ENCODE data around the gene GAD1. TPM values are rescaled to one million over a fixed set of nuclear protein-coding genes. Genes with fewer than 3 reads are reported as not detected.
A peak's percentile ranks its signal among the peaks of the same experiment; 100 is the strongest.

Gene GAD1
- total and polyA plus RNA-seq, 11 donors = 0.04 to 0.51 (median 0.35) TPM; not detected in 7

DNA sequence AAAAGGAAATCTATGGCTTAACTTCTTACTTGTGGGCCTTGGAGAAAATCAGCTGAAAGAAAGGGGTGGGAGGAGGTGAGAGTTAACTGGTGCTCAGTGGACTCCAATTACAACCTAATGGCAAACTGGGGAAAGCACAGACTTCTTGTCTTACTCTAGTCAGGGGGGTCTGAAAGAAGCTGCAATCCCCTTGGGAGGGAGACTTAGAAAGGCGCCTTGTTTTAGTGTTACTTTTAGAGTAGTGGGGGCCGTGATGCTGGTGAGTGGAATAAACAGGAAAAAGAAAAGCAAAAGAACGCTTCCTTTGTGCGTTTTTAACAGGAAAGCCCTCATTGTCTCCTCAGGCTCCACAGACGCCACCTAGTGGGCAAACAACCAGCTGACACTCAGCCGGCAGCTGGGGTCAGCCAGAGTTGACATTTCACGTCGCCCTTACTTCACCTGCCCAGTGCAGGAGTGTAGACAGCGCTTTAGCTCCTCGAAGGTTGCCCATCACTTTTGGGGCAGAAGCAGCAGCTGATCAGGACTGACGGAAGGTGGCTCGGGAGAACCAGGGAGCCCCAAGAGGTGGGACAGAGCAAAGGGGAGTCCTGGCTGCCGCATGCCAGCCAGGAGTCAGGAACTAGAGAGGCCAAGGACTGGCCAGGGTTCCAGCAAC lies 56.5 kb downstream of the GAD1 start:
- TF ChIP-seq, protein P1, sequence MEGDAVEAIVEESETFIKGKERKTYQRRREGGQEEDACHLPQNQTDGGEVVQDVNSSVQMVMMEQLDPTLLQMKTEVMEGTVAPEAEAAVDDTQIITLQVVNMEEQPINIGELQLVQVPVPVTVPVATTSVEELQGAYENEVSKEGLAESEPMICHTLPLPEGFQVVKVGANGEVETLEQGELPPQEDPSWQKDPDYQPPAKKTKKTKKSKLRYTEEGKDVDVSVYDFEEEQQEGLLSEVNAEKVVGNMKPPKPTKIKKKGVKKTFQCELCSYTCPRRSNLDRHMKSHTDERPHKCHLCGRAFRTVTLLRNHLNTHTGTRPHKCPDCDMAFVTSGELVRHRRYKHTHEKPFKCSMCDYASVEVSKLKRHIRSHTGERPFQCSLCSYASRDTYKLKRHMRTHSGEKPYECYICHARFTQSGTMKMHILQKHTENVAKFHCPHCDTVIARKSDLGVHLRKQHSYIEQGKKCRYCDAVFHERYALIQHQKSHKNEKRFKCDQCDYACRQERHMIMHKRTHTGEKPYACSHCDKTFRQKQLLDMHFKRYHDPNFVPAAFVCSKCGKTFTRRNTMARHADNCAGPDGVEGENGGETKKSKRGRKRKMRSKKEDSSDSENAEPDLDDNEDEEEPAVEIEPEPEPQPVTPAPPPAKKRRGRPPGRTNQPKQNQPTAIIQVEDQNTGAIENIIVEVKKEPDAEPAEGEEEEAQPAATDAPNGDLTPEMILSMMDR (IDR thresholded peaks at IDR 0.05) = peak; percentile 75 to 92 (median 85)
- no peak for TF ChIP-seq POLR2A (IDR thresholded peaks at IDR 0.05)
- peaks cover 0 to 8% (median 0%) of the 10 kb centered on the region in 9 donors for H3K27me3 ChIP-seq
- DNase-seq = peak; percentile 50 to 76 (median 59)
- peaks cover 0 to 8% (median 3%) of the 10 kb centered on the region in 12 donors for H3K4me1 ChIP-seq
- no peak overlapping the region for H3K27ac ChIP-seq
- ATAC-seq = peak; percentile 64 to 90 (median 85)
- intact Hi-C loops (cut with DNase I) = loop anchor here in 1 of 10 donors (5.0 kb wide), 1 partner anchor 636 kb away; no protein-coding TSS in a partner anchor
- peak overlapping the region in 5 of 12 donors; percentile 33 to 41 (median 40) for H3K4me3 ChIP-seq
- WGBS, 4 donors = 16 to 26% (median 18%) methylated on average over 12 to 13 of the region's 13 CpGs
- H3K36me3 ChIP-seq = no peaks in the 10 kb centered on the region
- H3K9me3 ChIP-seq = no peaks in the 10 kb centered on the region

DNA sequence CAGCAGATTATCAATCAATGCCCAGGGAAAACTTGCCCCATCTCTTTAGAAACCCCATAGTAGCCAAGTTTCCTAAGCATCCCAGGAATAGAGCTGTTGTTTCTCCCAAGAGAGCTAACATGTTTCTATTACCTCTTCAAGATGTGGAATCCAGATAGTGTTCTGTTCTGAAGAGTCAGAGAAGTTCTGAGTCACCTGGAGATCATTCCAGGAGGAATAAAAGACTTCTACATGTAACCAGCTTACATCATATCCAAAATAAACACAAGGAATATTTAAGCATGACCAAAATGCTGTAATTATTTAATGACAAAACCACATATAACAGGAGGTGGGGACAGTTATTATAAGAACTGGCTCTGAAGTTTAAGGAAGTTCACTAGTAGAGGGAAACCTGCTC lies 61.4 kb downstream of the GAD1 start:
- Histone ChIP-seq H3K36me3 (no peaks in the 10 kb centered on the region), H3K27me3 (no peaks in the 10 kb centered on the region), H3K27ac (no peak overlapping the region), H3K9me3 (no peaks in the 10 kb centered on the region), H3K4me3 (no peak overlapping the region), H3K4me1 (peaks cover 0 to 5% (median 3%) of the 10 kb centered on the region in 12 donors)
- intact Hi-C loops (cut with DNase I) = no loop called here
- TF ChIP-seq POLR2A (IDR thresholded peaks at IDR 0.05) = no peak
- TF ChIP-seq, protein P1 (IDR thresholded peaks at IDR 0.05) = no peak
- no peak for DNase-seq
- no peak for ATAC-seq

DNA sequence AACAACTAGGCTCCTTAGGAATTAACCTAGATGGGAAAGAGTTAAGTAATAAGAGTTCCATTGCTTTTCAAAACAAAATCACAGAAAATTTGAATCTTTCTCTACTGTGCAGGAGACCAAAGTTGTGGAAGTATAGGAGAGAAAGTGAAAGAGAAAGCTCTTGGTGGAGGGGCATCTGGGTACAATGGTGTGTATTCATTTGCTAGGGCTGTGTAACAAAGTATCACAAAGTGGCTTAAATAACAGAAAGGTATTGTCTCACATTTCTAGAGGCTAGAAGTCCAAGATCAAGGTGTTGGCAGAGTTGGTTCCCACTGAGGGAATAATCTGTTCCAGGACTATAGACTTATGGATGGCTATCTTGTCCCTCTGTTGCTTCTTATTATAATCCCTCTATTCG lies 61.8 kb downstream of the GAD1 start:
- Histone ChIP-seq H3K27ac (no peak overlapping the region), H3K27me3 (no peaks in the 10 kb centered on the region), H3K9me3 (no peaks in the 10 kb centered on the region), H3K36me3 (no peaks in the 10 kb centered on the region), H3K4me3 (no peak overlapping the region), H3K4me1 (peaks cover 0 to under 1% (median 0%) of the 10 kb centered on the region in 12 donors)
- intact Hi-C loops (cut with DNase I) = no loop called here
- ATAC-seq (no peak), DNase-seq (no peak)
- no peak for TF ChIP-seq POLR2A (IDR thresholded peaks at IDR 0.05)
- TF ChIP-seq, protein P1 (IDR thresholded peaks at IDR 0.05) = no peak
- WGBS, 4 donors = 71 to 80% (median 75%) methylated on average over 1 of the region's 1 CpG

- no peak for TF ChIP-seq POLR2A (IDR thresholded peaks at IDR 0.05)
- TF ChIP-seq, protein P1 (IDR thresholded peaks at IDR 0.05) = no peak
- no peaks in the 10 kb centered on the region for H3K36me3 ChIP-seq
- no peak overlapping the region for H3K4me3 ChIP-seq
- H3K4me1 ChIP-seq = no peaks in the 10 kb centered on the region
- no peak for DNase-seq
- ATAC-seq = no peak
- peaks cover 0 to 3% (median 0%) of the 10 kb centered on the region in 9 donors for H3K27me3 ChIP-seq
- WGBS, 4 donors = 41 to 64% (median 55%) methylated on average over 3 of the region's 3 CpGs
- H3K9me3 ChIP-seq = no peaks in the 10 kb centered on the region
- H3K27ac ChIP-seq = no peak overlapping the region
- intact Hi-C loops (cut with DNase I) = no loop called here
Observed at GRCh38 chr2:170881840-170882239, 65.2 kb downstream of the GAD1 start.
